ENCODE results near the gene LRP5. TPM values are rescaled to one million over a fixed set of nuclear protein-coding genes. Genes with fewer than 3 reads are reported as not detected.
"Not testable (repeated sequence)": the region's sequence is repeated elsewhere in the genome, so short reads cannot be mapped to it uniquely, and the experiment has no call there.

The LRP5 gene
- total and polyA plus RNA-seq, 5 experiments from 2014 or later: 0.19 to 3.6 (median 1.4) TPM

GRCh38 chr11:68447015-68447801, 134.8 kb downstream of the LRP5 start:
- peak overlapping the region in 1 of 10 donors; percentile 38 for H3K4me3 Mint-ChIP-seq
- H3K27me3 Mint-ChIP-seq: no peaks in the 10 kb centered on the region
- peak; percentile 54 to 86 (median 73) for DNase-seq
- peak; percentile 100 for ATAC-seq
- H3K4me1 Mint-ChIP-seq: peaks cover 0 to 7% (median 6%) of the 10 kb centered on the region in 4 donors
- H3K36me3 Mint-ChIP-seq: peaks cover 0 to 2% (median 0%) of the 10 kb centered on the region in 3 donors
- peak overlapping the region in 4 of 10 donors; percentile 34 to 71 (median 53) for H3K27ac Mint-ChIP-seq
- POLR2A ChIA-PET: interaction anchor here (1.9 kb wide), 1 partner anchor 13 kb away, joined by 4 read pairs; no protein-coding TSS in a partner anchor
- H3K9me3 Mint-ChIP-seq: no peaks in the 10 kb centered on the region

- H3K27ac Mint-ChIP-seq: peak overlapping the region in 1 of 10 donors; percentile 34
- ATAC-seq, H3K9me3 Mint-ChIP-seq, H3K36me3 Mint-ChIP-seq, H3K27me3 Mint-ChIP-seq, H3K4me3 Mint-ChIP-seq, DNase-seq, H3K4me1 Mint-ChIP-seq: not testable (repeated sequence)
- POLR2A ChIA-PET: interaction anchor here (1.9 kb wide), 1 partner anchor 12 kb away, joined by 4 read pairs; no protein-coding TSS in a partner anchor
Measured at GRCh38 chr11:68447914-68448313, 135.5 kb downstream of the LRP5 start.

- Mint-ChIP-seq H3K27me3 (no peaks in the 10 kb centered on the region), H3K4me1 (peaks cover 0 to 7% (median 5%) of the 10 kb centered on the region in 4 donors), H3K4me3 (no peak overlapping the region), H3K36me3 (peaks cover 0 to 2% (median 0%) of the 10 kb centered on the region in 3 donors), H3K9me3 (no peaks in the 10 kb centered on the region), H3K27ac (no peak overlapping the region)
- ATAC-seq (no peak), DNase-seq (no peak)
- POLR2A ChIA-PET: interaction anchor here (1.9 kb wide), 1 partner anchor 11 kb away, joined by 4 read pairs; no protein-coding TSS in a partner anchor
Measured at GRCh38 chr11:68448604-68449011, 136.2 kb downstream of the LRP5 start.

- peaks cover 0 to 2% (median 0%) of the 10 kb centered on the region in 3 donors for H3K36me3 Mint-ChIP-seq
- ATAC-seq: no peak
Measured at GRCh38 chr11:68449951-68450350, 137.6 kb downstream of the LRP5 start.

GRCh38 chr11:68450711-68451110, 138.3 kb downstream of the LRP5 start:
- no peak for ATAC-seq
- no peak for DNase-seq
- H3K4me1 Mint-ChIP-seq: peaks cover 0 to 7% (median 5%) of the 10 kb centered on the region in 4 donors
- H3K27me3 Mint-ChIP-seq: no peaks in the 10 kb centered on the region
- peak overlapping the region in 2 of 10 donors; percentile 75 for H3K27ac Mint-ChIP-seq
- peaks cover 0 to 2% (median 0%) of the 10 kb centered on the region in 3 donors for H3K36me3 Mint-ChIP-seq
- no peaks in the 10 kb centered on the region for H3K9me3 Mint-ChIP-seq
- H3K4me3 Mint-ChIP-seq: no peak overlapping the region
- POLR2A ChIA-PET: no interaction called here

More at GRCh38 chr11:68449951-68450350, 137.6 kb downstream of the LRP5 start:
- no peaks in the 10 kb centered on the region for H3K27me3 Mint-ChIP-seq
- H3K9me3 Mint-ChIP-seq: no peaks in the 10 kb centered on the region
- no peak for DNase-seq
- POLR2A ChIA-PET: interaction anchor here (0.7 kb wide), 1 partner anchor 690 kb away, joined by 6 read pairs; no protein-coding TSS in a partner anchor
- peaks cover 0 to 7% (median 5%) of the 10 kb centered on the region in 4 donors for H3K4me1 Mint-ChIP-seq
- peak overlapping the region in 1 of 10 donors; percentile 54 for H3K27ac Mint-ChIP-seq
- H3K4me3 Mint-ChIP-seq: no peak overlapping the region

GRCh38 chr11:68454767-68455166, 142.4 kb downstream of the LRP5 start:
- Mint-ChIP-seq H3K4me1 (peaks cover 0 to 2% (median 1%) of the 10 kb centered on the region in 4 donors), H3K4me3 (no peak overlapping the region), H3K36me3 (no peaks in the 10 kb centered on the region), H3K27me3 (no peaks in the 10 kb centered on the region), H3K27ac (no peak overlapping the region), H3K9me3 (no peaks in the 10 kb centered on the region)
- no peak for ATAC-seq
- POLR2A ChIA-PET: no interaction called here
- DNase-seq: no peak

GRCh38 chr11:68455485-68455884, 143.1 kb downstream of the LRP5 start:
- H3K4me1 Mint-ChIP-seq: peaks cover 3 to 8% (median 6%) of the 10 kb centered on the region in 4 donors
- H3K9me3 Mint-ChIP-seq: no peaks in the 10 kb centered on the region
- POLR2A ChIA-PET: no interaction called here
- no peak for ATAC-seq
- H3K27ac Mint-ChIP-seq: no peak overlapping the region
- no peak overlapping the region for H3K4me3 Mint-ChIP-seq
- no peaks in the 10 kb centered on the region for H3K27me3 Mint-ChIP-seq
- no peaks in the 10 kb centered on the region for H3K36me3 Mint-ChIP-seq
- no peak for DNase-seq

GRCh38 chr11:68457216-68457897, 145.0 kb downstream of the LRP5 start:
- Mint-ChIP-seq H3K27ac (peak overlapping the region in 1 of 10 donors; percentile 55), H3K4me1 (peaks cover 5 to 18% (median 10%) of the 10 kb centered on the region in 4 donors), H3K9me3 (no peaks in the 10 kb centered on the region), H3K27me3 (no peaks in the 10 kb centered on the region), H3K36me3 (no peaks in the 10 kb centered on the region), H3K4me3 (no peak overlapping the region)
- POLR2A ChIA-PET: no interaction called here
- DNase-seq (no peak), ATAC-seq (no peak)

GRCh38 chr11:68457898-68458249, 145.5 kb downstream of the LRP5 start:
- DNase-seq (no peak), ATAC-seq (no peak)
- Mint-ChIP-seq H3K27ac (peak overlapping the region in 6 of 10 donors; percentile 46 to 83 (median 66)), H3K9me3 (no peaks in the 10 kb centered on the region), H3K27me3 (no peaks in the 10 kb centered on the region), H3K36me3 (peaks cover 0 to 3% (median 0%) of the 10 kb centered on the region in 3 donors), H3K4me1 (peaks cover 9 to 23% (median 15%) of the 10 kb centered on the region in 4 donors), H3K4me3 (peak overlapping the region in 2 of 10 donors; percentile 14 to 53)
- POLR2A ChIA-PET: no interaction called here

- H3K27me3 Mint-ChIP-seq, H3K9me3 Mint-ChIP-seq, DNase-seq, H3K36me3 Mint-ChIP-seq, POLR2A ChIA-PET, ATAC-seq: not testable (repeated sequence)
- Mint-ChIP-seq H3K27ac (peak overlapping the region in 6 of 10 donors; percentile 46 to 83 (median 66)), H3K4me3 (peak overlapping the region in 6 of 10 donors; percentile 14 to 53 (median 31)), H3K4me1 (peaks cover 10 to 27% (median 19%) of the 10 kb centered on the region in 4 donors)
Measured at GRCh38 chr11:68458340-68458739, 145.9 kb downstream of the LRP5 start.

GRCh38 chr11:68459886-68460740, 147.7 kb downstream of the LRP5 start:
- H3K4me1 Mint-ChIP-seq: peaks cover 18 to 45% (median 36%) of the 10 kb centered on the region in 4 donors
- no peaks in the 10 kb centered on the region for H3K9me3 Mint-ChIP-seq
- peak; percentile 90 for ATAC-seq
- peak overlapping the region; percentile 76 to 98 (median 94) for H3K4me3 Mint-ChIP-seq
- no peaks in the 10 kb centered on the region for H3K27me3 Mint-ChIP-seq
- H3K27ac Mint-ChIP-seq: peak overlapping the region; percentile 94 to 99 (median 98)
- peak; percentile 91 to 97 (median 94) for DNase-seq
- POLR2A ChIA-PET: interaction anchor here (0.7 to 1.4 kb wide), 8 partner anchors 12 to 188 kb away, joined by 3 to 4 read pairs (median 3); partner anchors contain the start of gene C11orf24
- H3K36me3 Mint-ChIP-seq: peaks cover 0 to 9% (median 0%) of the 10 kb centered on the region in 3 donors

Data from naive thymus-derived CD8-positive, alpha-beta T cell (primary cell).